SK-N-MC (cell line): ENCODE data around the gene RPL37.
"Not testable (repeated sequence)": the region's sequence is repeated elsewhere in the genome, so short reads cannot be mapped to it uniquely, and the experiment has no call there.

Experiments used
- EZH2 ChIP-seq: fragments of 200-600 bp; sonication (generic); IDR thresholded peaks from one replicate; pipeline ENCODE4 v1.6.1; 2017; ENCODE audit warnings: antibody characterized with exemption
- POLR2AphosphoS5 ChIP-seq: IDR thresholded peaks from 2 replicates; pipeline ENCODE4 v1.6.1; 2012; ENCODE audit warnings: mild to moderate bottlenecking, low read depth, low read length, borderline replicate concordance

DNA sequence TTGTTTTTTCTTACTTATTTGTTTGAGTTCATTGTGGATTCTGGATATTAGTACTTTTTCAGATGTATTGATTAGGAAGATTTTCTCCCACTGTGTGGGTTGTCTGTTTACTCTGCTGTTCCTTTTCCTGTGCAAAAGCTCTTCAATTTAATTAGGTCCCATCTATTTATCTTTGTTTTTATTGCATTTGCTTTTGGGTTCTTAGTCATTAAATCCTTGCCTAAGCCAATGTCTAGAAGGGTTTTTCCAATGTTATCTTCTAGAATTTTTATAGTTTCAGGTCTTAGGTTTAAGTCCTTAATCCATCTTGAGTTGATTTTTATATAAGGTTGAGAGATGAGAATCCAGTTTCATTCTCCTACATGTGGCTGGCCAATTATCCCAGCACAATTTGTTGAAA is 40.7 kb downstream of the RPL37 start:
- TF ChIP-seq POLR2AphosphoS5, EZH2: not testable (repeated sequence)
